CD4-positive, alpha-beta T cell treated with Interleukin-12 subunit alpha and Interleukin-12 subunit beta, for 1 hour (primary cell): ENCODE measurements around the gene SLFN5.
"Not testable (repeated sequence)": the region's sequence is repeated elsewhere in the genome, so short reads cannot be mapped to it uniquely, and the experiment has no call there.

Source experiments
- DNase-seq: peaks from one replicate; pipeline ENCODE4 v3.0.0-alpha.2; 2020

Gene SLFN5

DNA sequence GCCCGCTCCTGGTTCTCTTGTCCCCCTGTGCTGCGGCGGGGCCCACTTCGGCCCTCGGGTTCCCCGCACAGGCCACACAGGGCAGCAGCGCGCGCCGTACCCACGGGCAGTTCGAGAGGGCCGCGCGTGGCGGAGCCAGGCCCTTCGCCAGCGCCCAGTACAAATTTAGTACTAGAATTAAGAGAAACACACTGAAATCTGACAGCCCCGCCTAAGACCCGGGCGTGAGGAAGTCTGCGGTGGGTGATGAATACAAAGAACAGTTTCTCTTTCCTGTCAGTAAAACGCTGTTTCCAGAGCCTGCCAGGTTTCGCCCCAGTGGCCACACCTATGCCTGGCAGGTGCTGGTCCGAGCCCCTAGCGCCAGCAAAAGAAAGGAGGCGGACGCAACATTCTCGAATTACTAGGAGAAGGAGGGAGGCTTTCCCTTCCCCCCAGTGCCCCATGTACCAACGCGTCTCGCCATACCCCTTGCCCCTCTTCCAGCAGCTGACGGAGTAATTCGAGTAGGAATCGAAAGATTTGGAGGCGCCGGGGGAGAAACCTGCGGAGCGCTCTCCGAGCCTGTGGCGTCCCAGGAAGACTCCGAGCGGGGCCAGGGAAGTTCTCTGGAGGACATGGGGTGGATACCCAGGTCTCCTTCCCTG is 591 bp upstream of the SLFN5 start:
- DNase-seq = peak; percentile 90

DNA sequence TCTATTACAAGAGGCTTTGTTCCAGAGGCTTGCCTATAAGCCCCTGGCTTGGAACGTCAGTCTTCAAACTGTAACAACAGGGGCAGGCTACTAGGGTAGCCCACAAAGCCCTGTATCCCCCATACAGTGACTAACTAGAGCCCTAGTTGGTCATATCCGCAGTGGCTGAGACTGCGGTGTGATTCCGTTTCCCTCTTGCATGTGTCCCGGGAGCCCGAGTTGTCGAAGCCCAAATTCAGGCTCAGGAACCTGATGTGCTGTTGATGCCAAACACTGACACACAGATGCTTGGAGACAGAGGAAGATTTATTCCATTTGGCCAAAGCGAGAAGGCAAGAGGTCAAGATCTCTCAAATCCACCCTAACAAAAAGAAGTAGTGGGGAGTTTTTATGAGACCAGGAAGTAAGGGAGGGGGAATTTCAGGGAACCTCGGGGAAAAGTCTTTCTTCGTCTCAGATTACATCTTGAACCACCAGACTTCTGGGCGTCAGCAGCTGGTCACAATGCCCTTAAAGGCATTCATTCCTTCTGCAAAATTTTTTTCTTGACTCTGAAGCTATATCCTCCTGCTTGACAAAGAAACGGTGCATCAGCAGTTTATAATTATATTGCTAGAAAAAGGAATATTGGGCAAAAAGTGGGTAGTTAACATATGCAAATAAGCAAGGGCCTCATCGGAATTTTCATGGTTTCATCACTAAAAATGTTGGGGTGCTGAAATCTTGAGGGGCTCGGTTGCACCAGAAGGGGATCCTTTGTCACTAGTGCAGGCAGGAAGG is 879 bp downstream of the SLFN5 start:
- peak; percentile 57 for DNase-seq

DNA sequence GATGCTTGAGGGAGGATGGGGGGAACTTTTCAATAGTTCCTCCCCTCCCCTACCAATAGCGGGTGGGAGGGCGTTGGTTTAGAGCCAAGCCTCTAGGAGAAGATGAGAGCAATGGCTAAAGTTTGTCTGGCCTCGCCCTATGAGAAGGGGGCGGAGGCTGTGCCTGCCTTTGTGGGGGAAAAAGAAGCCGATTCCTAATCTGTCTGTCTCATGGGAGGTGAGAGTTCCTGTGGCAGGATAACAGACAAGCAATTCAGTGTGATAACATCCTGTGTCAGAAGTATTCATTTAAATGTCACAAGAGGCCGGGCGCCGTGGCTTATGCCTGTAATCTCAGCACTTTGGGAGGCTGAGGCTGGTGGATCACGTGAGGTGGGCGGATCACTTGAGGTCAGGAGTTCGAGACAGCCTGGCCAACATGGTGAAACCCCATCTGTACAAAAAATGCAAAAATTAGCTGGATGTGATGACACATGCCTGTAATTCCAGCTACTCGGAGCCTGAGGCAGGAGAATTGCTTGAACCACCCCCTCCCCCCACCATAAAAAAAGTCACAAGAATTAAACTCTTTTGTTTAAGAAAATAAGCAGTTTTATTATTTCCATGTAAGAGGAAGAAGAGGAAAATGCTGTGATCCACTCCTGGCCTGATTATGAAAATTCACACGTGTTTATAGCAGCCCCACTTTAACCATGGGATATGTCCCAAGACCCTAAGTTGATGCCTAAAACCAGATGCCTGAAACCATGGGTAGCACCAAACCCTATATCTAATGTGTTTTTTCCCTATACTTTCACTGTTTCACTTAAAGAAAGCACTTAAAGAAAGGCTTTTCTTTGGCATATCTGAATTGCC is 1.7 kb downstream of the SLFN5 start:
- DNase-seq = peak; percentile 87

DNA sequence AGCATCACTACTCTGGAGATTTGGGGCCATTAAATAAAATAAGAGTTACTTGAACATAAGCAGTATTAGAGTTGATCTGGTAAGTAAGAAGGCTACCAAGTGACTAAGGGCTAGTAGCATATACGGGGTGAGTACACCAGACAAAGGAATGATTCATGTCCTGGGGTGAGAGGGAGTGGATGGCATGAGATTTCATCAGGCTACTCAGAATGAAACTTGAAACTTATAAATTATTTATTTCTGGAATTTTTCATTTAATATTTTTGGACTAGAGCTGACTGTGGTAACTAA is 2.3 kb downstream of the SLFN5 start:
- DNase-seq = peak; percentile 28

DNA sequence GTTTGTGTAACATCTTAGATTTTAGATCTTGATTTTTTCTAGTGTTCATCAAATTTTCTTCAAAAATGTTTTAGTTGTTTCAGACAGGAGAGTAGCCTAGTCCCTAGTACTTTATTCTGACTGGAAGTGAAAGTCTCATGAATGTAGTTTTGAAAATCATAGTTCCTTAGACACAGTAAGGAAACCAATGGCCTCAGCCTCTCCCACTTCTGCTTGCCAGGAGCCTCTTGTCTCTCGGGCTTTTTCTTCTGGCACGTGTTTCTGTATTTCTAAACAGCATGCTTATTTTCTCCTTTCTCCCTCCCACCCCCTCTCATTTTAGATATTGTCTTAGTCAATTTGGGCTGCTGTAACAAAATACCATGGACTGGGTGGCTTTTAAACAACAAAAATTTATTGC is 9.8 kb downstream of the SLFN5 start:
- DNase-seq = no peak

DNA sequence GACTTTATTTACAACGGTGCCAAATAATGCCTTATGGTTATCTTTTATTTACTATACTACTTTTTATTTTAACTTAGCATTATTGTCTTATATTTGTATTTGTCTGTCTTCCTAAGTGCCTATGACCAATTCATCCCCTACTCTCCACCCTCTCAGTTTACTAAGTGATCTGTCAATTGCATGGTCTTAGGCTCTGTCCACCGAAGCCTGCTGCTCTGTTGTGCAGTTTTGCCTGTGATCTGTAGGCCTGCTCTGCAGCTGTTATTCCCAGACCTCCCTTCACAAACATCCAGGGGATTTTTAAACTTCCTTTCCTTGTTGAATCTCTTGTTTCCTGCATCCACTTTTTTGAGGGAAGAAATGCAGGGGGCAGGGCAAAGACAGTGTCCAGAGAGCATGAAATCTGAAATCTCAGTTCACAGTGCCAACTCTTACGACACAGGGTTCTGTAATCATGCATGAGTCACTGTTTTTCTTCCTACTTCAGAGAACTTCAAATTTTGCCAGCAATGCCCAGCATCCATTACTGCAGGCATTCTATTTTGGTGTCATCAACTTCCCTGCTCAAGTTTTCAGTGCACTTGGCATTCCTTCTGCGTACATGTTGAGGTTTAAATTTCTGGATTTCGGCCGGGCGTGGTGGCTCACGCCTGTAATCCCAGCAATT is 11.4 kb downstream of the SLFN5 start:
- DNase-seq = no peak

DNA sequence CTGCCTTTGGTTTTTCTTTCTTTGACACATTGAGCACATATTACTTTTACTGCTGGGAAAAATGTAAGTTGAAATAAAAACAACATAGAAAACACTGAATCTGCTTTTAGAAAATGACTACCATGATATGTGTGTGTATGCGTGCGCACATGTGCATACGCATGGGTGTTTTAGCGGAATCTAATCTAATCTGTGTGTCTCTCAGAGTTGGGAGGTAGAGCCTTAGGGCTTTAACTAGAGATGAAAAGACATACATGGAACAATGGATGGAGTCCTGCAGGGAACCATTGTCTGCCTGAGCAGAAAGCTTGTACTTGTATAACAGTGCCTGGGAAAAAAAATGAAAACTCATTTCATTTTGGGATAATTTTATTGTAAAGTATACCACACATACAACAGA is 12.4 kb downstream of the SLFN5 start:
- no peak for DNase-seq

DNA sequence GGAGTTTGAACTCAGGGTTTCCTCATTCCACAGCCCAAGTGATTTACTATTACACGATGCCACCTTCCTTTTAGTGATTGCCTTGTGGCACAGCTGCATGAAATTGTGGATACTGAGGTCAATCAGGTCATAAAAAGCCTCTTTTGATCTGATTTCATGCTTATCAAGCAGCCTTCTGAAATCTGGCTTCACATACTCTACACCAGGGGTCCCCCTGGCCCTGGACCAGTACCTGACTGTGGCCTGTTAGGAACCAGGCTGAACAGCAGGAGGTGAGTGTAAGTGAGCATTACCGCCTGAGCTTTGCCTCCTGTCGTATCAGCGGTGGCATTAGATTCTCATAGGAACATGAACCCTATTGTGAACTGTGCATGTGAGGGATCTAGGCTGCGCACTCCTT is 13.8 kb downstream of the SLFN5 start:
- no peak for DNase-seq

DNA sequence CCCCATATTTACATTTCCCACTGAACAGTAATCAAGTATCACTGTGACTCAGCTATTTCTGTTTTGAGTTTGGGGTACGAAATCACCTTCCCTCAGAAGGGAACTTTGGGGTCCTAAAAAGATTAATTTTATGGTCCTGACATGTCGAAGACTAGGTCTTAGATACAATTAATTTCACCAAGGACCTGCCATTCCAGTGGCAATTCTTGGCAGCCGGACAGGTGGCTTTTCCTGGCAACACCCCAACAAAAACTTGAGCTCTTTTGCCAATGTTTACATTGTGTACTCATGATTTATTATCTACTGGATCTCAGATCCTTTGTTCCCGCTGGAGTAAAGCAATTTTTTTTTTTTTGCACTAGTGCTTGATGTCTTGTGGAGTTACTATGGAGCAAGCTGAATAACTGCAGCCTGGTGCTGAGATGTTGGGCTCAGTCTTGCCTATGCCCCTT is 14.4 kb downstream of the SLFN5 start:
- DNase-seq = no peak

DNA sequence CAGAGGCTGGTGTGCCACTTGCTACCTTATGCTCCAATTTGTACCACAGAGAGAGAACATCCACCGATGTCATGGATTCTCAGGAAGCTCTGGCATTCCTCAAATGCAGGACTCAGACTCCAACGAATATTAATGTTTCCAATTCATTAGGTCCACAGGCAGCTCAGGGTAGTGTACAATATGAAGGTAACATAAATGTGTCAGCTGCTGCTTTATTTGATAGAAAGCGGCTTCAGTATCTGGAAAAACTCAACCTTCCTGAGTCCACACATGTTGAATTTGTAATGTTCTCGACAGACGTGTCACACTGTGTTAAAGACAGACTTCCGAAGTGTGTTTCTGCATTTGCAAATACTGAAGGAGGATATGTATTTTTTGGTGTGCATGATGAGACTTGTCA is 16.1 kb downstream of the SLFN5 start:
- no peak for DNase-seq

DNA sequence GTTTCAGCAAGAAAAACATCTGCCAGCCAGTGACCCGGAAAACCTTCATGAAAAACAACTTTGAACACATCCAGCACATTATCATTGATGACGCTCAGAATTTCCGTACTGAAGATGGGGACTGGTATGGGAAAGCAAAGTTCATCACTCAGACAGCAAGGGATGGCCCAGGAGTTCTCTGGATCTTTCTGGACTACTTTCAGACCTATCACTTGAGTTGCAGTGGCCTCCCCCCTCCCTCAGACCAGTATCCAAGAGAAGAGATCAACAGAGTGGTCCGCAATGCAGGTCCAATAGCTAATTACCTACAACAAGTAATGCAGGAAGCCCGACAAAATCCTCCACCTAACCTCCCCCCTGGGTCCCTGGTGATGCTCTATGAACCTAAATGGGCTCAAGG is 22.2 kb downstream of the SLFN5 start:
- DNase-seq = no peak

DNA sequence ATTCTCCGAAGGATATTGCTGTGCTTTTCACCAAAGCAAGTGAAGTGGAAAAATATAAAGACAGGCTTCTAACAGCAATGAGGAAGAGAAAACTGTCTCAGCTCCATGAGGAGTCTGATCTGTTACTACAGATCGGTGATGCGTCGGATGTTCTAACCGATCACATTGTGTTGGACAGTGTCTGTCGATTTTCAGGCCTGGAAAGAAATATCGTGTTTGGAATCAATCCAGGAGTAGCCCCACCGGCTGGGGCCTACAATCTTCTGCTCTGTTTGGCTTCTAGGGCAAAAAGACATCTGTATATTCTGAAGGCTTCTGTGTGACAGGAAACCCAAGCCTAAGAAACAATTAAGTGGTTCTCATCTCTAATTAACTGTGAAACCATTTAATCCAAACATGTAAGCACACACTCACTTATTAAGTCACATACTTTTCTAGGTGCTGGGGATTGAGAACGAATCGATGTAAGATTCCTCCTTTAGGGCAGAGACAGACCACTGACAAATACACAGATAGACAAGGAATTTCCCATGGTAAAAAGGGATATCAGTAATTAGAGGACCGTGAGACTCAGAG is 22.8 kb downstream of the SLFN5 start:
- DNase-seq = no peak

DNA sequence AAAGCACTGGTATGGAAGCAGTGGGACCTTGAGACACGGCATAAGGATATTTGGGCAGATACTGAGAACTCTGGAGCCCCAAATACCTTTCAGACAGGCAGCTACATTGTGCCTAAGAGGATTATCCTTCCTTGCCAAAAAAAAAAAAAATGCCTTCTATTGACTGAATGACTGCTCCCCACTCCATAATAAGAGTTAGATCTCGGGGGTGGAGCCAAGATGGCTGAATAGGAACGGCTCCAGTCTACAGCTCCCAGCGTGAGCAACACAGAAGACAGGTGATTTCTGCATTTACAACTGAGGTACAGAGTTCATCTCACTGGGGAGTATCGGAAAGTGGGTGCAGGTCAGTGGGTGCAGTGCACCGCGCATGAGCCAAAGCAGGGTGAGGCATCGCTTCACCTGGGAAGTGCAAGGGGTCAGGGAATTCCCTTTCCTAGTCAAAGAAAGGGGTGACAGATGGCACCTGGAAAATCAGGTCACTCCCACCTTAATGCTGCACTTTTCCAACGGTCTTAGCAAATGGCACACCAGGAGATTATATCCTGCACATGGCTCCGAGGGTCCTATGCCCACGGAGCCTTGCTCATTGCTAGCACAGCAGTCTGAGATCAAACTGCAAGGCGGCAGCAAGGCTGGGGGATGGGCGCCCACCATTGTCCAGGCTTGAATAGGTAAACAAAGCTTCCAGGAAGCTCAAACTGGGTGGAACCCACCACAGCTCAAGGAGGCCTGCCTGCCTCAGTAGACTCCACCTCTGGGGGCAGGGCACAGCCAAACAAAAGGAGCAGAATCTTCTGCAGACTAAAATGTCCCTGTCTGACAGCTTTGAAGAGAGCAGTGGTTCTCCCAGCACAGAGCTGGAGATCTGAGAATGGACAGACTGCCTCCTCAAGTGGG is 31.5 kb downstream of the SLFN5 start:
- peak; percentile 27 for DNase-seq

DNA sequence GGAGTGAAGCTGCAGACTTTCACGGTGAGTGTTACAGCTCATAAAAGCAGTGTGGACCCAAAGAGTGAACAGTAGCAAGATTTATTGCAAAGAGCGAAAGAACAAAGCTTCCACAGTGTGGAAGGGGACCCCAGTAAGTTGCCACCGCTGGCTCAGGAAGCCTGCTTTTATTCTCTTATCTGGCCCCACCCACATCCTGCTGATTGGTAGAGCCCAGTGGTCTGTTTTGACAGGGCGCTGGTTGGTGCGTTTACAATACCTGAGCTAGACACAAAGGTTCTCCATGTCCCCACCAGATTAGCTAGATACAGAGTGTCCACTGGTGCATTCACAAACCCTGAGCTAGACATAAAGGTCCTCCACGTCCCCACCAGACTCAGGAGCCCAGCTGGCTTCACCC is 35.6 kb downstream of the SLFN5 start:
- DNase-seq = not testable (repeated sequence)

DNA sequence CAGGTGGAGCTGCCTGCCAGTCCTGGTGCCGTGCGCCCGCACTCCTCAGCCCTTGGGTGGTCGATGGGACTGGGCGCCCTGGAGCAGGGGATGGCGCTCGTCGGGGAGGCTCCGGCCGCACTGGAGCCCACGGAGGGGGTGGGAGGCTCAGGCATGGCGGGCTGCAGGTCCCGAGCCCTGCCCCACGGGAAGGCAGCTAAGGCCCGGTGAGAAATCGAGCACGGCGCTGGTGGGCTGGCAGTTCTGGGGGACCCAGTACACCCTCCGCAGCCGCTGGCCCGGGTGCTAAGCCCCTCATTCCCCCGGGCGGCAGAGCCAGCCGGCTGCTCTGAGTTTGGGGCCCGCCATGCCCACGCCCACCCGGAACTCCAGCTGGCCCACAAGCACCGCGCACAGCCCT is 36.0 kb downstream of the SLFN5 start:
- not testable (repeated sequence) for DNase-seq

DNA sequence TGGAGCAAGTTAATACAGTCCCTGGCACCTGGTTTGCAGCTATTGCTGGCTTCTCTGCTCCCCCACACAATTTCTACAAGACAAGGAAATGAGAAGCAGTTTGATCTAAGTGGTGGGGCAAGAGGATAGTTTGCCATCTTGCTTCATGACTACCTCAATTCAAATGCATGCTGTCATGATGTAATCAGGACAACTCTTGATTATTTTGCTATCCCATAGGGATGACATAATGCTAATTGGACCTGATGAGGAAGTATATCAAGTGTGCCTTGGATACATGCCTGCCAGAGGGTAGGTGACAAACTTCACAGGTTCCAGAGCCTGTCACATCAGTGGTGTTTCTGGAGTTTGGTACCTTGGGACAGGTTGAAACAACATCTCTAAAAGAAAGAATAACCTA is 40.9 kb downstream of the SLFN5 start:
- DNase-seq = no peak

DNA sequence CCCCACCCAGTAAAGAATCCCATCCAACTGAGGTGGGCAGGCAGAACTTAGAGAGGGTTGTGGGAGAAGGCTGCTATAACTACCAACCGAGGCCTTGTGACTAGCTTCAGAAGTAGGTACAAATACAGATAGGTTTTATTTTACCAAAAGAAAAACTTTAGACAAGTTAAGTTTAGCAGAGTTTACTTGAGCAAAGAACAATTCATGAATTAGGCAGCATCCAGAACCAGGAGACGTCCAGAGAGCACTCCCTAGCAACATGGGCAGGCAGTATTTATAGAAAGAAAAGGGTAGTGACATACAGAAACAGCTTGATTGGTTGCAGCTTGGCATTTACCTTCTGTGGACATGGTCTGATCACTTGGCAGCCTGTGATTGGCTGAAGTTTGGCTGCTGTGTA is 42.1 kb downstream of the SLFN5 start:
- DNase-seq = no peak

DNA sequence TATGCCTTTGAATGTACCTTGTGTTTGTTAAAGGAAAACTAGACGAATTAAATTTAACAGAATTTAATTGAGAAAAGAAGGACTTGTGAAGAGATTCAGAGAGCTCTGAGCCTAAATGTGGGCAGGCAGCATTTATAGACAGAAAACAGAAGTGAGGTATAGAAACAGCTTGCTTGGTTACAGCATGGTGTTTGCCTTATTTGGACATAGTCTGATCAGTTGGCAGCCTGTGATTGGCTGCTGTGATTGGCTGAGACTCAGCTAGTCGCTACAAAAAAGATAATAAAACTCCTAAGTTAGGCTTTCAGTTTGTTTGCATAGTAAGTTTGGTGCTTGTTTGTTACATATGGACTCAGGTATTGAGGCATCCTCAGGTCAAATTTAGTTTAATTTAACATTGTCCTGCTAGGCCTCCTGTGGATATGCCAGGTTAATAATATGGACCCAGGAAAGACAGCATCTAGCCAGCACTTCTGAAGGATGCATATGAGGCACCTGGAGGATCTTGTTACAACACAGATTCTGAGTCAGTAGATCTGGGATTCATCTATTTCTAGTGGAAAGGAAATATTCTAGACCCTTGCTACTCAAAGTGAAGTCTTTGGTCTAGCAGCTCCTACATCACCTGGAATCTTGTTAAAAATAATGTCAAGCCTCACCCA is 43.4 kb downstream of the SLFN5 start:
- DNase-seq = peak; percentile 49

DNA sequence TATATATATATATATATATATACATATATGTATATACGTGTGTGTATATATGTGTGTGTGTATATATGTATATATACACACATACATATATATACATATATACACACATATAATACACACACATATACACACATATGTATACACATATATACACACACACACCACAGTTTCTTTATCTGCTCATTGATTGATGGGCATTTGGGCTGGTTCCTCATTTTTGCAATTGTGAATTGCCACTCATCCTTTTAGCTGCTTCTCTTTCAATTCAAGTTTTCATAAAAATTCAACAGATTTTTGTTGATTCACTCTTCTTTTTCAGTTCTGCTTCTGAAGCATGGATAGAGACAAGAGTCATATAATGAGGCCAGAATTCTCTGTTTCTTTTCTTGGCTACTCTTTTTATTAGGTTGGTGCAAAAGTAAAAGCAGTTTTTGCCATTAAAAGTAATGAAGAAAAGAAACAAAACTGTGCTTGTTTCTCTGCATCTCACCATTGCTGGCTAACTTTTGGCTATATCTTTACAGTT is 44.5 kb downstream of the SLFN5 start:
- DNase-seq = no peak

DNA sequence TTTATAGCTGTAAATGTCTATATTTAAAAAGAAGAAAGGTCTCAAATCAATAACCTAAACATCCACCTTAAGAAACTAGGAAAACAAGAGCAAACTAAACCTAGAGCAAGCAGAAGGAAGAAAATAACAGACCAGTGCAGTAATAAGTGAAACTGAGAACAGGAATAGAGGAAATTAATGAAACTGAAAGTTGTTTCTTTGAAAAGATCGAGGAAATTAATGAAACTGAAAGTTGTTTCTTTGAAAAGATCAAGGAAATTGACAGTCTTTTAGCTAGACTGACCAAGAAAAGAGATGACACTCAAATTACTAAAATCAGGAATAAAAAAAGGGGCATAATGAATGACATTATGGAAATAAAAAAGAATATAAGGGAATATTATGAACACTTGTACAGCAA is 46.4 kb downstream of the SLFN5 start:
- DNase-seq = peak; percentile 28

DNA sequence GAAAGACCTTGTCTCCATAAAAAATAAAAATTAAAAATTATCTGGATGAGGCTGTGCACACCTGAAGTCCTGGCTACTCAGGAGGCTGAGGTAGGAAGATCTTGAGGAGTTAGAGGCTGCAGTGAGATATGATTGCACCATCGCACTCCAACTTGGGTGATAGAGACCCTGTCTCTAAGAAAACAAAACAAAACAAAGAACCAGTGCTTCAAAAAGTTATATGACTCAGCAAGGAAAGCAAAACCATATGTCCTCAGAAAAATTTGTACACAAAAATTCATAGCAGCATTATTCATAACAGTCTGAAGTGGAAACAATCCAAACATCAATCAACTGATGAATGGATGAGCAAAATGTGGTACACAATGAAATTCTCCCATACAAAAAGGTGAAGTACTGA is 48.9 kb downstream of the SLFN5 start:
- no peak for DNase-seq
